Mesothelial cell of epicardium (in vitro differentiated cells): ENCODE measurements around the gene CD82. TPM values are rescaled to one million over a fixed set of nuclear protein-coding genes. Genes with fewer than 3 reads are reported as not detected.
A peak's percentile ranks its signal among the peaks of the same experiment; 100 is the strongest.

ENCODE experiments used
- DNase-seq, 2 experiments: peaks; one replicate each; pipeline ENCODE4 v3.0.0; 2021; ENCODE audit warnings: low spot score in 2 of 2; ENCODE audit not compliant: unreplicated experiment in 2 of 2
- H3K27ac Mint-ChIP-seq: 2 replicates; pipeline ENCODE4 v1.8.0; 2021; ENCODE audit warnings: mixed read lengths
- H3K27me3 Mint-ChIP-seq: 2 replicates; pipeline ENCODE4 v1.8.0; 2021; ENCODE audit warnings: low read depth, mixed read lengths
- H3K36me3 Mint-ChIP-seq: 2 replicates; pipeline ENCODE4 v1.8.0; 2021; ENCODE audit warnings: mixed read lengths
- H3K4me1 Mint-ChIP-seq: 2 replicates; pipeline ENCODE4 v1.8.0; 2021; ENCODE audit warnings: mixed read lengths
- H3K4me3 Mint-ChIP-seq: 2 replicates; pipeline ENCODE4 v1.8.0; 2021; ENCODE audit warnings: mild to moderate bottlenecking, moderate library complexity, mixed read lengths
- H3K9me3 Mint-ChIP-seq: 2 replicates; pipeline ENCODE4 v1.8.0; 2021; ENCODE audit warnings: mixed read lengths
- total RNA-seq: library from RNA; stranded (reverse); gene quantifications from 3 replicates; pipeline ENCODE4 v1.2.1, GENCODE V29; 2021
- TF ChIP-seq, protein P1 (sequence below): fragments of 200-600 bp; sonication (generic); IDR thresholded peaks from one replicate; pipeline ENCODE4 v1.5.0; 2021; ENCODE audit warnings: antibody characterized with exemption; ENCODE audit not compliant: unreplicated experiment

CD82 gene
- total RNA-seq, 1 donor from 2014 or later = 11.2 TPM

DNA sequence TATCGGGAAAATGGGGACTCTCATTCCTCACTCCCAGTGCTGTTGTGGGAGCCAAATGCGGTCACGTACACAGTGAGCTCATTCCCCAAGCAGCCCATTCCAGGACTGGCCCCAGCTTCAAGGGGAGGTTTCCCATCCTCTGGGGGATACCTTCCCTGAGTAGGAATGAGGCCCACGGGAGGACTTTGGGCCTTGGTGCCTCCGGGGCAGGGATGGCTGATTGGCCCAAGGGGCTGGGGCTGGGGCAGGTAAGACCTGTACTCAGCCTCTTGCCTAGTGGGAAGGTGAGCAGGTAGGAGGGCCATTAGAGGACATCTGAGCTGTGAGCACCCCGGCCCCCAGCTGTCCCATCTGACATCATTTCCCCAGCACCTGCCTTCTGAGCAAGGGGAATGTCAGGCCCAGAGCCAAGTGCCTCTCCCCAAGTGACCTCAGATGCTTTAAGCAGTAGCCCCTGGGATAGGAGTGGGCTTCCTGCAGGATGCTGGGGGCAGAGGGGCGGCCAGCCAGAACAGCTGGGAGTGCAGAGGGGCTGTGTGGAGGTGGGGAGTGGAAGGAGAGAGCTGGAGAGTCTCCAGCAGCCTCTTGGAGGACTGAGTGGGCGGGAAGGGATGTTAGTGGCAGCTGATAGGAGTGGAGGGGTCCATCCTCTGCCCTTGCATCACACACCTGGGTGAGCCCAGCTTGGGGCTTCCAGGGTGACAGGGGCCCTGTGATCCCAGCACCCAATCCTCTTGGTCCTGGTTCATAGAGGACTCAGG, 58.4 kb downstream of the CD82 start:
- Mint-ChIP-seq H3K4me1 (peaks cover 28% of the 10 kb centered on the region), H3K27me3 (no peaks in the 10 kb centered on the region), H3K36me3 (no peaks in the 10 kb centered on the region), H3K27ac (no peak overlapping the region), H3K9me3 (no peaks in the 10 kb centered on the region), H3K4me3 (no peak overlapping the region)
- peak in 1 of 2 experiments; percentile 36 for DNase-seq
- TF ChIP-seq, protein P1, sequence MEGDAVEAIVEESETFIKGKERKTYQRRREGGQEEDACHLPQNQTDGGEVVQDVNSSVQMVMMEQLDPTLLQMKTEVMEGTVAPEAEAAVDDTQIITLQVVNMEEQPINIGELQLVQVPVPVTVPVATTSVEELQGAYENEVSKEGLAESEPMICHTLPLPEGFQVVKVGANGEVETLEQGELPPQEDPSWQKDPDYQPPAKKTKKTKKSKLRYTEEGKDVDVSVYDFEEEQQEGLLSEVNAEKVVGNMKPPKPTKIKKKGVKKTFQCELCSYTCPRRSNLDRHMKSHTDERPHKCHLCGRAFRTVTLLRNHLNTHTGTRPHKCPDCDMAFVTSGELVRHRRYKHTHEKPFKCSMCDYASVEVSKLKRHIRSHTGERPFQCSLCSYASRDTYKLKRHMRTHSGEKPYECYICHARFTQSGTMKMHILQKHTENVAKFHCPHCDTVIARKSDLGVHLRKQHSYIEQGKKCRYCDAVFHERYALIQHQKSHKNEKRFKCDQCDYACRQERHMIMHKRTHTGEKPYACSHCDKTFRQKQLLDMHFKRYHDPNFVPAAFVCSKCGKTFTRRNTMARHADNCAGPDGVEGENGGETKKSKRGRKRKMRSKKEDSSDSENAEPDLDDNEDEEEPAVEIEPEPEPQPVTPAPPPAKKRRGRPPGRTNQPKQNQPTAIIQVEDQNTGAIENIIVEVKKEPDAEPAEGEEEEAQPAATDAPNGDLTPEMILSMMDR = no peak

DNA sequence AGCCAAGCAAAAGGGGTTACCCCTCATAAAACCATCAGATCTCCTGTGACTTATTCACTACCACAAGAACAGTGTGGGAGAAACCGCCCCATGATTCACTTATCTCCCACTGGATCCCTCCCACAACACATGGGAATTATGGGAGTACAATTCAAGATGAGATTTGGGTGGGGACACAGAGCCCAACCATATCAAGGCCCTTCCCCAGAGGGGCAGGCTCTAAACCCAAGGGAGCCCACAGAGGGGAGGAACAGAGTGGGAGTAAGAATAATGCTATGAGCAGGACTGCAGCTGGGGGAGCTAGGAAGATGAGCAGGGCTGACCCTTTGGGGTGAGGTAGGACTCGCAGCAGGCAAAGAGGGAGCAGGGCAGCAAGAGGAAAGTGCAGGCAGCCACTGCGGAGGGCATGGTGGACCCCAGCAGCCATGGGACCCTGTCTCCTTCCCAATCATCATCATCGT, 59.3 kb downstream of the CD82 start:
- Mint-ChIP-seq H3K27ac (no peak overlapping the region), H3K36me3 (no peaks in the 10 kb centered on the region), H3K4me1 (peaks cover 30% of the 10 kb centered on the region), H3K4me3 (no peak overlapping the region), H3K9me3 (no peaks in the 10 kb centered on the region), H3K27me3 (no peaks in the 10 kb centered on the region)
- TF ChIP-seq, protein P1 = no peak
- peak in 1 of 2 experiments; percentile 34 for DNase-seq

DNA sequence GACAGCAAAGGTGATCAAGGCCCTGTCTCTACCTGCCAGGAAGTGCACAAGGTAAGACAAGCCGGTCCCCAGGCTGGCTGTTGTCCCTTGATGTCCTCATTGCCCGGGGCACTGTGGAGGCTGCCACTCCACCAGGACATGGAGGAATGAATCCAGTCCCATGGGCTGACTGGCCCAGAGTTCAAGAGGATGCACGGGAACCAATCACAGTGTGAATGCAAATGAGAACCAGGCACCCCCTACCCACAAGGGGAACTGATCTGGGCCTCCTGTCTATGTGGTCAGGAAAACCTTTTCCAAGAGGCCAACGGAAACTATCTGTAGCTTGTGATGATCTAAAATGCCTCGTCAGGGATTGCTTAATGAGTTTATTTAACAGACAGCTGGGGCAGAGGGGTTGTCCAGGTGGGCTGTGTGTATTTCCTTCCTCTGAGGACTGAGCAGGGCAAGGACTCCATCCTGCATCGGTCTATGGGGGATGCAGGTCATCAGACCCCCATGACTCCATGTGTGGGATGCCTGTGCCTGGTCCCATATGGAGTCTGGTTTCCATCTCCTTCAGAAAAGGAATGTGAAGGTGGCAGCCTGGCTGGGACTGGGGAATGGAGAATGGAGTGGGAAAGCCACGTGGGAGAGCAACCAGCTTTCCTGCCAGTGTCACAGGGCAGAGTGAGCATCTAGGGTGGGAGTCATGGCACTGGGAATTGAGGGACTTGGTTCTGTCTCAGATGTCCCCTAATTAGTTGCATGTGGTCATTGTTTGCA, 60.5 kb downstream of the CD82 start:
- no peaks in the 10 kb centered on the region for H3K9me3 Mint-ChIP-seq
- DNase-seq = peak in 1 of 2 experiments; percentile 31

DNA sequence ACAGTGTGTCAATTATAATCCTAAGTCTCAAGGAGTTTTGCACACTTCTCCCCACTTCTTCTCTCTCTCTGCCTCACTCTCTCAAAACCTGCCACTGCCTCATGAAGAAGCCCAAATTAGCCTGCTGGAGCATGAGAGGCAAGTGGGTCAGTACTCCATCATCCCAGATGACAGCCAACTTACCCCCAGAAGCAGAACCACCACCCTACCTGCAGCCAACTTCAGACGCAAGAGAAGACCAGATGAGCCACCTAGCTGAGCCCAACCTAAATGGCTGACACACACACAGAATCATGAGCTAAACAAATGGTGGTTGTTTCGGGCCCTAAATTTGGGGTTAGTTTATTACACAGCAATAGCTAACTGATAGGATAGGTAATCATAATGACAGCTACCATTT, 61.2 kb downstream of the CD82 start:
- H3K36me3 Mint-ChIP-seq = no peaks in the 10 kb centered on the region
- peaks cover 27% of the 10 kb centered on the region for H3K4me1 Mint-ChIP-seq
- TF ChIP-seq, protein P1 = no peak
- no peak for DNase-seq
- H3K27me3 Mint-ChIP-seq = no peaks in the 10 kb centered on the region
- H3K4me3 Mint-ChIP-seq = no peak overlapping the region
- no peak overlapping the region for H3K27ac Mint-ChIP-seq
- no peaks in the 10 kb centered on the region for H3K9me3 Mint-ChIP-seq

More for the DNA sequence above, 60.5 kb downstream of the CD82 start:
- TF ChIP-seq, protein P1 = no peak
- H3K4me1 Mint-ChIP-seq = peaks cover 30% of the 10 kb centered on the region
- H3K27ac Mint-ChIP-seq = no peak overlapping the region
- H3K4me3 Mint-ChIP-seq = no peak overlapping the region
- no peaks in the 10 kb centered on the region for H3K36me3 Mint-ChIP-seq
- no peaks in the 10 kb centered on the region for H3K27me3 Mint-ChIP-seq

DNA sequence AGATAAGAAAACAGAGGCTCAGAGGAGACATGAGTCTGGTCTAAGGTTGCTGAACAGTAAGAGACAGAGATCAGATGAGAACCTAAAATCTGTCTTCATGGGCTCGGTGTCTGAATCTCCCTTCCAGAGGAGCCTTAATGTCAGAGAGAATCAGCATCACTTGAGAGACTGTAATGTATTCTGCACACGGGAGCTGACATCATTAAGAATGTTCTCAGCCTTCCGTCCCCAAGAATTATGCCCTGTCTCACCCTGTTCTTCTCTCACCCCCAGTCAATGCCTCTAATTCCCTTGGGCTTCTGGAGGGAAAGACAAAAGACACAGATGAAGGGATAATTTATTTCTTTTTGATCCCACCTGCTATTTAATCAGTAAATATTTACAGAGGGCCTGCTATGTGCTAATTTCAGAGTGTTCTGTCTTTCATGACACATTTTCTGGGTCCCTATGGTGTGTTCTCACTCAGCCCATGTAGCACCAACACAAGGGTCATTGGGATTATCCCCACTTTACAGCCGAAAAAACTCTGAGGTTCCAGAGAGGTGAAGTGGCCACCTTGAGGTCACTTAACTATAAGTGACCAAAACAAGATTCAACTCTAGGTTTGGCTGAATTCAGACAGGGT, 61.8 kb downstream of the CD82 start:
- Mint-ChIP-seq H3K4me3 (no peak overlapping the region), H3K4me1 (peaks cover 27% of the 10 kb centered on the region), H3K36me3 (no peaks in the 10 kb centered on the region), H3K27ac (peak overlapping the region; percentile 68), H3K27me3 (no peaks in the 10 kb centered on the region), H3K9me3 (no peaks in the 10 kb centered on the region)
- peak in 1 of 2 experiments; percentile 17 for DNase-seq
- TF ChIP-seq, protein P1 = no peak
